ENCODE results near the gene CNN1.
"Not testable (repeated sequence)": the region's sequence is repeated elsewhere in the genome, so short reads cannot be mapped to it uniquely, and the experiment has no call there.

CNN1 gene

GRCh38 chr19:11570039-11570462 lies 31.4 kb downstream of the CNN1 start:
- DNase-seq: no peak

- DNase-seq: not testable (repeated sequence)
These were observed 34.7 kb downstream of the CNN1 start for GRCh38 chr19:11573354-11573753.

- not testable (repeated sequence) for DNase-seq
These were observed 35.1 kb downstream of the CNN1 start for GRCh38 chr19:11573763-11574162.

GRCh38 chr19:11574689-11575088 lies 36.0 kb downstream of the CNN1 start:
- no peak for DNase-seq

GRCh38 chr19:11576227-11576626 lies 37.6 kb downstream of the CNN1 start:
- DNase-seq: no peak

- no peak for DNase-seq
These were observed 39.0 kb downstream of the CNN1 start, which contains the start of gene ACP5 for GRCh38 chr19:11577451-11578257. ACP5 (minus strand) TSS chr19:11577645; CDS start chr19:11577317, 328 bp downstream.

- no peak for DNase-seq
These were observed 39.8 kb downstream of the CNN1 start for GRCh38 chr19:11578258-11579142.

- no peak for DNase-seq
These were observed 41.5 kb downstream of the CNN1 start for GRCh38 chr19:11580116-11580515.

GRCh38 chr19:11581740-11582139 lies 43.1 kb downstream of the CNN1 start:
- DNase-seq: no peak

- DNase-seq: no peak
These were observed 47.7 kb downstream of the CNN1 start for GRCh38 chr19:11586331-11586730.

GRCh38 chr19:11587302-11587974 lies 48.8 kb downstream of the CNN1 start:
- peak; percentile 27 for DNase-seq

- no peak for DNase-seq
These were observed 49.5 kb downstream of the CNN1 start for GRCh38 chr19:11587975-11588631.

GRCh38 chr19:11594084-11594483 lies 55.4 kb downstream of the CNN1 start:
- DNase-seq: no peak

- no peak for DNase-seq
These were observed 57.5 kb downstream of the CNN1 start for GRCh38 chr19:11596156-11596555.

GRCh38 chr19:11597202-11598102 lies 58.8 kb downstream of the CNN1 start, which contains the start of gene ZNF627:
ZNF627 (plus strand) TSS chr19:11597483; CDS start chr19:11597628, 145 bp downstream.
- DNase-seq: peak; percentile 83

GRCh38 chr19:11598103-11598483 lies 59.4 kb downstream of the CNN1 start:
- DNase-seq: no peak

- no peak for DNase-seq
These were observed 60.1 kb downstream of the CNN1 start for GRCh38 chr19:11598746-11599145.

GRCh38 chr19:11599704-11600103 lies 61.1 kb downstream of the CNN1 start:
- DNase-seq: not testable (repeated sequence)

All from NCI-H187 treated with DMSO at 0.1 percent for 48 hours (cell line).